Measurements from ENCODE around the gene RANBP2.

The RANBP2 gene

GRCh38 chr2:108834620-108835019, 115.3 kb downstream of the RANBP2 start:
- DNase-seq (ENCODE audit: extremely low read depth in 1 of 2, low read depth in 1 of 2), result no peak

GRCh38 chr2:108835040-108835439, 115.8 kb downstream of the RANBP2 start:
- no peak for DNase-seq (ENCODE audit: extremely low read depth in 1 of 2, low read depth in 1 of 2)
